NCI-H2196 (cell line): ENCODE results near the gene TRIM54.
A peak's percentile ranks its signal among the peaks of the same experiment; 100 is the strongest.

Experiments used
- DNase-seq: peaks from one replicate; lab custom pipeline; 2025; ENCODE audit not compliant: unreplicated experiment; lab: John Stamatoyannopoulos, UW

Gene TRIM54, protein sequence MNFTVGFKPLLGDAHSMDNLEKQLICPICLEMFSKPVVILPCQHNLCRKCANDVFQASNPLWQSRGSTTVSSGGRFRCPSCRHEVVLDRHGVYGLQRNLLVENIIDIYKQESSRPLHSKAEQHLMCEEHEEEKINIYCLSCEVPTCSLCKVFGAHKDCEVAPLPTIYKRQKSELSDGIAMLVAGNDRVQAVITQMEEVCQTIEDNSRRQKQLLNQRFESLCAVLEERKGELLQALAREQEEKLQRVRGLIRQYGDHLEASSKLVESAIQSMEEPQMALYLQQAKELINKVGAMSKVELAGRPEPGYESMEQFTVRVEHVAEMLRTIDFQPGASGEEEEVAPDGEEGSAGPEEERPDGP

DNA sequence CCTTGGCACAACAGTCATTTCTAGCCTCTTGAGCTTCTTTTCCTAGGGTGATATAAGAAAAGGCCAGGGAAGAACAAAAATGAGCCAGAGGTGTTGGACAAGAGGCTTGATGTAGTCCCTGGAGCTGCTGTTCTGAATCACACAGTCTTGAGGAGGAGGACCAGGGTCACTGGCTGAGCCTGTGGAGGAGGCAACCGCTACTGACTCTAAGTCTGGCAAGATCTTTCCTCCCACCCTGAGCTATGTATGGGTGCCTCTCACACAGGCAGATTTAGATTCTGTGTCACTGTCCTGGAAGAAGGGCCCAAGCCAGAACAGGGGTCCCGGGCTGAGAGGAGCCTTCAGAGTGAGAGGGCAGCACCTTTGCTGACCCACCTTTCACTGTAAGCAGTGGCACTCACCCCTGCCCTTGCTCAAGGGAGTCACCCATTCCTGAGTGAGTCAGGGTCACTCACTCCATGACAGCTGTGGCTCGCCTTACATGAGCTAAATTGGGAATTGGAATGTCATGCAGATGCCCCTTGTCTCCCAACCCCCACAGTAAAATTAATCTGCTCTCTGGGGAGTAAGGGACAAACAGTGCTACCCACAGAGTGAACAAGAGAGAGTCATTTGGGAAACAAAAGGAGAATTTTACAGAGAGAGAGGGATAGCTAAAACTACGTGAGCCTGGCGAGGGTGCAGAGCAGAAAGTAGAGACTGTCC lies at the start of gene TRIM54:
Gene TRIM54 (plus strand): TSS at position 575 of the 705 bp plus-strand sequence. CDS start 303 bp downstream, outside the sequence.
- no peak for DNase-seq

DNA sequence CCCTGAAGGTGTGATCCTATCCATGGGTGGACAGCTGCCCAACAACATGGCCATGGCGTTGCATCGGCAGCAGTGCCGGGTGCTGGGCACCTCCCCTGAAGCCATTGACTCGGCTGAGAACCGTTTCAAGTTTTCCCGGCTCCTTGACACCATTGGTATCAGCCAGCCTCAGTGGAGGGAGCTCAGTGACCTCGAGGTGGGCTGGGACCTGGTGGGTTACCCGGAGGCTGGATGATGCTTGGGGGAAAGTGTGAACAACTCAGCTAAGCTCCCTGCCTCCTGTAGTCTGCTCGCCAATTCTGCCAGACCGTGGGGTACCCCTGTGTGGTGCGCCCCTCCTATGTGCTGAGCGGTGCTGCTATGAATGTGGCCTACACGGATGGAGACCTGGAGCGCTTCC lies 48.9 kb upstream of the TRIM54 start:
- no peak for DNase-seq

DNA sequence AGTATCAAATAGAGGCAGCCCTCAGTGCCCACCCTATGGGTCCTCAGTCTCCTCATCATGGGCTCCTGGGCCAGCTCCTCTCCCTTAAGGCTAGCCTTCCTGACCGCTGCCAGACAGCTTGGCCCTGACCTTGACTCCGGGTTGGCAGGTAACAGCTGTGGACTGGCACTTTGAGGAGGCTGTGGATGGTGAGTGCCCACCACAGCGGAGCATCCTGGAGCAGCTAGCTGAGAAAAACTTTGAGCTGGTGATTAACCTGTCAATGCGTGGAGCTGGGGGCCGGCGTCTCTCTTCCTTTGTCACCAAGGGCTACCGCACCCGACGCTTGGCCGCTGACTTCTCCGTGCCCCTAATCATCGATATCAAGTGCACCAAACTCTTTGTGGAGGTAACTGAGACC lies 46.1 kb upstream of the TRIM54 start:
- DNase-seq = no peak

DNA sequence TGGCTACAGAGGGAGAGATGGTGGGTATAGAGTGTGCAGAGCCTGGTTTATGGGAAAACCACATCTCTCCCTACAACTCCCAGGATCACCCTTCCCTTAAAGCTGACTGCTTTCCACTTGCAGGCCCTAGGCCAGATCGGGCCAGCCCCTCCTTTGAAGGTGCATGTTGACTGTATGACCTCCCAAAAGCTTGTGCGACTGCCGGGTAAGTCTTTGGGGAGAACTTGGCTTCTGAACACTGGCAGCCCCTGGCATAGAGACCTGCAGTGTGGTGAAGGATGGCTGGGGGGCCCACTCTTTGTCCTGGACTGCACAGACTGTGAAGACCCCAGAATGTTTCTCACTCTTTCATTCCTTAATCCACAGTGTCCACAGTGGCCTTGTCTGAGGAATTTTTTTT lies 45.6 kb upstream of the TRIM54 start:
- no peak for DNase-seq

DNA sequence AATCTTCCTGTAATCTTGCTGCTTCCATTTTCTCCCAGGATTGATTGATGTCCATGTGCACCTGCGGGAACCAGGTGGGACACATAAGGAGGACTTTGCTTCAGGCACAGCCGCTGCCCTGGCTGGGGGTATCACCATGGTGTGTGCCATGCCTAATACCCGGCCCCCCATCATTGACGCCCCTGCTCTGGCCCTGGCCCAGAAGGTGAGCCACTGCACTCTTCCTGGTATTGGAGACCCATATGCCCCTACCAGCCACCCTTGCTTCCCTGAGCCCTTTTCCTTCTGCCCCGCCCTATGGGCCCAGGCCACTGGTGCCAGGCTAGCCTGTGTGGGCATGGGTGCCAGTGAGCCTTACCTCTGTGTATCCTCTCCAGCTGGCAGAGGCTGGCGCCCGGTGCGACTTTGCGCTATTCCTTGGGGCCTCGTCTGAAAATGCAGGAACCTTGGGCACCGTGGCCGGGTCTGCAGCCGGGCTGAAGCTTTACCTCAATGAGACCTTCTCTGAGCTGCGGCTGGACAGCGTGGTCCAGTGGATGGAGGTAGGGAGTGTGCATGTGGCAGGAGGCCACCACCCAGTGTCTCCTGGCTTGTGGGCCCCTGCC lies 44.8 kb upstream of the TRIM54 start:
- DNase-seq = no peak

DNA sequence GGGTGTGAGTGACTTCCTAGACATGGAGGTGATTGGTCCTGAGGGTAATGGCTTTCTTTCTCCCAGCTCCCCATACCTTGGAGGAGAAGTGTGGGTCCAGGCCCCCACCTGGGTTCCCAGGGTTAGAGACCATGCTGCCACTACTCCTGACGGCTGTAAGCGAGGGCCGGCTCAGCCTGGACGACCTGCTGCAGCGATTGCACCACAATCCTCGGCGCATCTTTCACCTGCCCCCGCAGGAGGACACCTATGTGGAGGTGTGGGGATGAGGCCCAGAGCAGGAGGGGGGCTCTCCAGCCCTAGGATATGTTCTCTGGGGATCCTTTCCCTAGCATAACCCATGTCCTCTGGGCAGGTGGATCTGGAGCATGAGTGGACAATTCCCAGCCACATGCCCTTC lies 43.3 kb upstream of the TRIM54 start:
- no peak for DNase-seq

DNA sequence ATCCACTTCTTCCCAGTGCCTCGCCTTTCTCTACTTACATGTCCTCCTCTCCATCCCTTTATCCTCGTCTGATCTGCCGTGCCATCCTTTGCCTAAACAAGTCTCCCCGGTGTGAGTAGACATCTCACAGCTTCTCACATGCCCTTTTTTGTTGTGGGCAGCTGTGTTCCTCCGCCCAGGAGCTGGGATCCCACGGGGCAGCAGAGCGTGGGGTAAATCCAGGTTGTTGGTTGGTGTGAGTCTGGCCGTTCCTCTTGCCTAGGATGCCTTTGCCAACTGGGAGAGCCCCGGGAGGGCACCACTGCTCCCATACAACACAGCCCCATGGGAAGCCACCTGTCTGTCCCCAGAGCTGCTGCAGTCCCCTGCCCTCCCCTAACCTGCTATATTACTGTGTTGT lies 41.8 kb upstream of the TRIM54 start:
- DNase-seq = no peak

DNA sequence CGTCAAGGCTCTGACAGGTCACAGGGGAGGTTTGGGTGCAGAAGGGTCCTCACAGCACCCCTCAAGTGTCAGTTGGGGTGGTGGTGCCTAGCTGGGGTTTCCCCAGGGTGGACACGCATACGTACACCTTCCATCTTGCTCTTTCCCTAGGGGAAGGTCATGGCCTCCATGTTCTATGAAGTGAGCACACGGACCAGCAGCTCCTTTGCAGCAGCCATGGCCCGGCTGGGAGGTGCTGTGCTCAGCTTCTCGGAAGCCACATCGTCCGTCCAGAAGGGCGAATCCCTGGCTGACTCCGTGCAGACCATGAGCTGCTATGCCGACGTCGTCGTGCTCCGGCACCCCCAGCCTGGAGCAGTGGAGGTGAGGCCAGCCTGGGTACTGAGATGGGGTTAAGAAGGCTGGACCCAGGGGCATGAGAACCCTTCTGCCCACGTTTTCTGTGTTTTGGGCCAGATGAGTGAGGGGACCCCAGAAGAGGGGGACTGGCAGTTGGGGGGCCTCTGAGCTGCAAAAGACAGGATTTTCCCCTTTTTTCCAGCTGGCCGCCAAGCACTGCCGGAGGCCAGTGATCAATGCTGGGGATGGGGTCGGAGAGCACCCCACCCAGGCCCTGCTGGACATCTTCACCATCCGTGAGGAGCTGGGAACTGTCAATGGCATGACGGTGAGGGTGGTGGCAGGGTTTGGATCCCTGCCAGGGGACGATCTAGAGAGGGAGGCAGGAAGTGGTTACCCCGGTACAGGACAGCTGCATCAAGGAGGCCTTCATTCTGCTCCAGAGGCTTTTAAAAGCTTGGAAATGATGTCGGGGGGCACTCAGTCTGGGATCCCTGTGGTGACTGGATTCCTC lies 40.2 kb upstream of the TRIM54 start:
- DNase-seq = no peak

DNA sequence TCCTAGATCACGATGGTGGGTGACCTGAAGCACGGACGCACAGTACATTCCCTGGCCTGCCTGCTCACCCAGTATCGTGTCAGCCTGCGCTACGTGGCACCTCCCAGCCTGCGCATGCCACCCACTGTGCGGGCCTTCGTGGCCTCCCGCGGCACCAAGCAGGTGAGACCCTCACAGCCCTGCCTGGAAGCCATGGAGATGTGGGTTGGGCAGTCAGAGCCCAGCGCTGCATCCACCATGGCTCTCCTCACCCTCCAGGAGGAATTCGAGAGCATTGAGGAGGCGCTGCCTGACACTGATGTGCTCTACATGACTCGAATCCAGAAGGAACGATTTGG lies 39.6 kb upstream of the TRIM54 start:
- DNase-seq = no peak

DNA sequence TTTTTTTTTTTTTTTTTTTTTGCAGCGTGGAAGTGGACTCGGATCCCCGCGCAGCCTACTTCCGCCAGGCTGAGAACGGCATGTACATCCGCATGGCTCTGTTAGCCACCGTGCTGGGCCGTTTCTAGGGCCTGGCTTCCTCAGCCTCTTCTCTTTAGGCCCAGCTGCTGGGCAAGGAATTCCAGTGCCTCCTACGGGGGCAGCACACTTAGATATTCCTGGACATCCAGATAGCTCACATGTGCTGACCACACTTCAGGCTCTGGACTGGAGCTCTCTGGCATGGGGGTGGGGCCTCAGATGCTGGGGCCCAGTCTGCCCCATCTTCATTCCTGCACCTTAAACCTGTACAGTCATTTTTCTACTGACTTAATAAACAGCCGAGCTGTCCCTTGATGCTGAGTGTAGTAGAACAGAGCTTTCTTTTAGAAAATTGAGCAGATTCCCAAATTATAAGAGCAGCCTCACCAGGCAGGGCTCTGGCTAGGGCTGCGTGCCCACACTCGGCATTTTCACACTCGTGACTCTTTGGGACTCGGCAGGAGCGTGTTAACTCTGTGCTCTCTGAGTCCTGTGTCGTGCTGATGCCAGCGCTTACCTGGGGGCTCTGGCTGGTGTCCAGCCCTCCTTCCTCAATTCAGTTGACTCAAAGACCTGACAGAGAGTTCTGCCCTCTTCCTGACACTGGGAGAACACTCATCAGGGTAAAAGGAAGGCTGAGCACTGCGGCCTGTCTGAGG lies 38.7 kb upstream of the TRIM54 start:
- DNase-seq = no peak

DNA sequence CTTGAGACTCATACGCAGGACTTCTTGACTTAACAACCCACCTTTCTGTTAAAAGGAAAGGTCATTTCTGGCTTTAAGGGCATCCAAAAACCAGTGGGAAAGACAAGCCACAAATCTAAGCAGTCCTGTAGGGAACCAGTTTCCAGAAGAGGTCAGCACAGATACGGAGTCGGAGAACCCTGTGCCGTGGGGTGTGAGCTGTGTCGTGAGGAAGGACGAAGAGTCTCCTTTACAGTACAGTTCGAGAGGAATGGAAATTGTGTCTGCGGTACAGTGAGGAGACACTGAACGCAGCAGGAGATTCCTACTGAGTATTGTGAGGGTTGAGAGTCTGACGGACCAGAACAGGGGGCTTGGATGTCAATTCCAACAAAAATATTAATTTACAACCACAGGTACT lies 37.1 kb upstream of the TRIM54 start:
- no peak for DNase-seq

DNA sequence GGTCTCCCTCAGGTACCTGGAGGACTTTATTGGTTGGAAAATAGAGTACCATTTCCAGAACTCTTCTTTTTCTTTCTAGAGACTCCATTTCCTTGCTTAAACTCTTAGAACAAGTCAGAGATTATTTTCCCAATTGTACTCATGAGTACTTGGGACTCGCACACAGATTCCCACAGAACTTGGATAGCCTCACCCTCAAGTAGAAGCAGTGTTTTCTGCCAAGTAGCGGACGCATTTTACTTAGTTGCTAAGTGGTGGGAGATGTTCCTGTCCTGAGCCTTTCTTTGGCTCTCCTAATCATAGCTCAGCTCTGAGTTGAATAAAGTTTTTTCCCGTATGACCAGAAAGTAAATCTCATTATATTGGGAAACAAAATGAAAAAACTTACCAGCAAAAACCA lies 36.6 kb upstream of the TRIM54 start:
- DNase-seq = no peak

DNA sequence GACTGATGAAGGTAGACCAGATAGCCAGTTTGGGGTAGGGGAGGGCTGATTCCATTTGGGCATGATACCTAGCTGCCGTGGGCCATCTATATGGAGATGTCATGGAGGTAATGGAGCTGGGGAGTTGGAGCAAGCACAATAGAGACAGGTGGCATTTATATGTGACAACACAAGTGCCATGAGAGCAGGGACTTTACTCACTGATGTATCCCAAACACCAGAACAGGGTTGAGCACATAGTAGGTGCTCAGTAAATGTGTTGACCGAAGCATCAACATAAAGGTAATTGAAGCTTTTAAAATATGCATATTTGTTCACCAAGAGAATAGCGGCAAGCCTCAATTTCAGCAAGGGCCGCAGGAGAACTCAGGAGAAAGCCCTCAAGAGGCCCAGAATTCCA lies 34.3 kb upstream of the TRIM54 start:
- DNase-seq = no peak

DNA sequence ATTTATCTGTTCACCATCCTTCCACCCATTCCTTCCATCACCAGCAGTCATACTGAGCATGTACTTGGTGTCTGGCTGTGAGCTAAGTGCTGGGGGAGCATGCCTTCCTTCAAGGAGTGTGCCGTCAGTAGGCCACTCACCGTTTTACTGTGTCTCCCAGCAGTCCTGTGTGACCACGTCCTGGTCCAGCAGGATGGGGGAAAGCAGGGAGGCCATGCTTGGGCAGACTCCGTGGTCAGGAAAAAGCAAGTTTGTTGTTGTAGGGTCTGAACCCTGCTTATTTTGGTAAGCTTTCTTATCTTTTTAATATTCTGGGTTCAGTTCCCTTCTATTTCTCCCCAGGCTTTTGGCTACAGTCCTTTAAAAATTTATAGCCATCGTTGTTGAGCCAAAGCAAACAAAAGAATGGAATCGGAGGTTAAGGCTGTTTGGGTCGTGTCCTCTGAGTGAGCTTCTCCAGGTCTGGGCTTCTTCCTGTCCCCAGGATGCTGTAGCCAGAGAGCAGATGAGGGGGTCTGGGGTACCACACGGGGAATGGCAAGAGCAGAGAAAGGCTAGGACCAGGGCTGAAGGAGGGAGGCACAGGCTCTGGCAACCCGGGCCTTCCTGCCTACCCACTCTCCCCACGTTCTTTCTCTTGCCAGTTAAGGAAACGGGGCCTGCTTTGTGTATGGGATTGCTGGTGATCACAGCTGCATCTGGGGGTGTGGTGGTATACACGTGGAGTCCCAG lies 32.9 kb upstream of the TRIM54 start:
- no peak for DNase-seq

DNA sequence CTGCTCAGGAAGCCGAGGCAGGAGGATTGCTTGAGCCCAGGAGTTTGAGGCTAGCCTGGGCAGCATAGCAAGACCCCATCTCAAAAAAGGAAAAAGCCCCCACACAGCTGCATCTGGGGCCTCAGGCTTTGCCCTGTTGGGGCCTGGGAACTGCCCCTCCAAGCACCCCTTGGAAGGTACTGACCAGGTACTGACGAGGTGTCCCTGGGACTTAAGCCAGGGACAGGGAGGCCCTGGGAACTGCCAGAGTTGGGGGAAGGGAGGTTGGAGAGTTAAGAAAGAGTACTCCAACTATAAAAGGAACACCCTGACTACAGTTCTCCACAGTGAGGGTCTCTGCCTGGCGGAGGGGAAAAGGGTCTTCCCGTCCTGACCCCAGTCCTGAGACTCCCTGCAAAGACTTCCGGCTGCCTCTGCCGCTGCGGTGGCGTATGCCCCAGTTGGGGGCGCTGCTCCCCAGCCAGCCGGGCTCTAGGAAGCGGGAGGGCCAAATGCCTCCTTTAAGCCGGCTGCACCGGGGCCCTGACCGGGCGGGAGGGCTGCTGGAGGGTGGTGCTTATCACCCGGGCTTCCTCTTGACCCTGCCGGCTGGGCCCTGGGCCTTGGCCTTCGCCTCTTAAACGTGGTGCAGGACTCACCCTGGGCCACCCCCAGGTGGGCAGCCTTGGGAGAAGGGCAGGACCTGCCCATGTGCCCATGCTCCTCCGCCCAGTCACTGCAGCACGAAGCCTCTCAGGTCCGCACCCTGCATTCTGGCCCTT lies 32.2 kb upstream of the TRIM54 start:
- DNase-seq = peak; percentile 23

DNA sequence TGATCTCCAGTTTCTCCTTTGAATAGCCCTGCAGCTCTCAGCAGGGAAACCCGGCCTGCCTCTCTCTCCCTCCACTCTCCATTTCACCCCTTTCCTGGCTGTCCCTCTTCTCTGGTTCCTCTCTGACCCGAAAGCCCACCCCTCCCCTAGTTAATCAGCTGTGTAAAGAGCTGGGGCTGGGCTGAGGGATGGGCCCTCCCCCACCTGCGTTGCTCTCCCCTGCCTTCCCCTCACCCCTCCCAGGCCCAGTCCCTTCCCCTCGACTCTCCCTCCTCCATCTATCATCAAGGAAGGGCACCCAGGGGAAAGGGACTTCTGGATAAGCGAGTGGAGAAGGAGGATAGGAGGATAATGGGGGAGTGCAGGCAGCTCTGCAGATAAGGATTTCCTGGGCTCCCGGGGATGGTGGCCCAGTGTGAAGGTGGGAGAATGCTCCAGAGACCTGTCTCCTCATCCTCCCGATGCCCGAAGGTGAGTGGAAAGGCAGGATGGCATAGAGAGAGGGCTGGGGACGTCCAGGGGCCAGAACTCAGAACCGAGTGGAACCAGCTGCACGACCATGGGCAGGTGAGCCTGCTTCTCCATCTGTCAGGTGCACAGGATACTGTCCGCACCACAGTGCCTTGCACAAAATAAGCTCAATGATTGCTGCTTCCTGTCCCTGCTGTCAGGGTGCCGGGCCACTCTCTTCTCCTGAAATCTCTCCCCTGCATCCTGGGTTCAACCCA lies 31.4 kb upstream of the TRIM54 start:
- DNase-seq = no peak

DNA sequence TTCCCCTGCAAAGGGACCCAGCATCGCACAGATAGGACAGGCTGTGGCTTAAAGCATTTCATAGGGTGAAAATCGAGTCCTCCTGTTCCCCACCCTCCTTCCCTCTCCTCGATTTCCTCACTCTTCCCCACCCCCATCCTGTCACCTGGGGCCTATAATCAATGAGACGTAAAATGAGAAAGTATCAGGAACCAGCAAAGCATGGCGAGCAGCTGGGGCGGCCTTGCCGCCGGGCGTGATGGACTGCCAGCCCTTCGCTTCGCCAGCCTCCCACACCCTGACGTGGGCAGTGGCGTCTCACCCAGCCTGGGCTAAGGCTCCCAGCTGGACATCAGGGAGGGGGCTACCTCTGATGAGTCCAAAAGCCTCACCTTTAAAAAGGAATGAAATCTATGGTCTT lies 30.5 kb upstream of the TRIM54 start:
- no peak for DNase-seq

DNA sequence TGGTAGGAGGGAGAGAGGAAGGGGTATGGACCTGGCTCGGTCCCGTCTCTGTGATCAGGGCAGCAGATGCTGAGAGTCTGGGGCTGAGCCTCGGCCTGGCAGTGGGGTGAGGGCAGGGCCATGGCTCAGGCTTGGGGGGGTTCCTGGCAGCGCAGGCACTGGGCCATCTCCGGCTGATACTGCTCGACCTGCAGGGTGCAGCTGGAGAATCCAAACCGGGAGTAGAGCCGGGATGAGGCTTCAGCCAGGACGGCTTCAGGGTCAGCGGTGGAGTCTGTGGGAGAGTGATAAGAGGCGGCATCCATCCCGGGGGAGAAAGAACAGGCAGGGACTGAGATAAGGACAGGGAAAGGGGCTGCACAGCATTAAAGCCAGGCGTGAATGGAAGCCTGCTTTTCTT lies 27.0 kb upstream of the TRIM54 start:
- DNase-seq = no peak

DNA sequence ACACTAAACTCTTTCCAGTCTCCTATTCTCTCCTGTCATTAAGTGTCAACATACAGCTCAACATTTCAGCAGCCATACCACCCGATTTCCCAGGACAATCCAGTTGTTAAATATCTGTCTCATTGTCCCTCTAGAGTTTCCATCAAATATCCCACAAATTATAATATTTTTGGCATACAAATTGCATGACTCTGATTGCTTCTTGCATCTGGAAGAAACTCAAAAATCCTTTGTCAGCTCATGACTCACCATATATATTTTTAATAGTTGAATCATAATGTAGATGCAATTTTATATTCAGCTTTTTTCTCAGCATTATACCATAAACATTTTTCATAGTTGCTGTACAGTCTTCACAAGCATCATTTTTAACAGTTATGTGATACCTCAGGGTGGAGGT lies 26.6 kb upstream of the TRIM54 start:
- no peak for DNase-seq
